NB4 (cell line): Measurements from ENCODE around the gene EHMT2.

Experiments used
- POLR2A ChIP-seq: IDR thresholded peaks from 2 replicates; pipeline ENCODE4 v1.6.1; 2011; ENCODE audit warnings: mild to moderate bottlenecking; ENCODE audit not compliant: insufficient read length; ENCODE audit errors: extremely low read depth
- TF ChIP-seq, protein P1 (sequence below): IDR thresholded peaks from one replicate; pipeline ENCODE4 v1.5.1; 2012; ENCODE audit warnings: low read depth, low read length

- TF ChIP-seq, protein P1, sequence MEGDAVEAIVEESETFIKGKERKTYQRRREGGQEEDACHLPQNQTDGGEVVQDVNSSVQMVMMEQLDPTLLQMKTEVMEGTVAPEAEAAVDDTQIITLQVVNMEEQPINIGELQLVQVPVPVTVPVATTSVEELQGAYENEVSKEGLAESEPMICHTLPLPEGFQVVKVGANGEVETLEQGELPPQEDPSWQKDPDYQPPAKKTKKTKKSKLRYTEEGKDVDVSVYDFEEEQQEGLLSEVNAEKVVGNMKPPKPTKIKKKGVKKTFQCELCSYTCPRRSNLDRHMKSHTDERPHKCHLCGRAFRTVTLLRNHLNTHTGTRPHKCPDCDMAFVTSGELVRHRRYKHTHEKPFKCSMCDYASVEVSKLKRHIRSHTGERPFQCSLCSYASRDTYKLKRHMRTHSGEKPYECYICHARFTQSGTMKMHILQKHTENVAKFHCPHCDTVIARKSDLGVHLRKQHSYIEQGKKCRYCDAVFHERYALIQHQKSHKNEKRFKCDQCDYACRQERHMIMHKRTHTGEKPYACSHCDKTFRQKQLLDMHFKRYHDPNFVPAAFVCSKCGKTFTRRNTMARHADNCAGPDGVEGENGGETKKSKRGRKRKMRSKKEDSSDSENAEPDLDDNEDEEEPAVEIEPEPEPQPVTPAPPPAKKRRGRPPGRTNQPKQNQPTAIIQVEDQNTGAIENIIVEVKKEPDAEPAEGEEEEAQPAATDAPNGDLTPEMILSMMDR, result no peak
- TF ChIP-seq POLR2A, result no peak
Observed at GRCh38 chr6:31864818-31865204, 32.7 kb downstream of the EHMT2 start.
